CD8-positive, alpha-beta memory T cell (primary cell): Measurements from ENCODE around the gene DOC2A. TPM values are rescaled to one million over a fixed set of nuclear protein-coding genes. Genes with fewer than 3 reads are reported as not detected.

Source experiments
- CTCF ChIA-PET: fragments of 350-600 bp; sonication (Branson Sonifier 250); formaldehyde crosslinking; loops from one replicate; lab custom pipeline; 2021; ENCODE audit warnings: antibody characterized with exemption; lab: Charles Lee
- POLR2A ChIA-PET: fragments of 350-600 bp; sonication (Branson Sonifier 250); formaldehyde crosslinking; loops from one replicate; lab custom pipeline; 2021; ENCODE audit warnings: antibody characterized with exemption; lab: Charles Lee
- DNase-seq, 5 donors: peaks; one replicate each; pipeline versions ENCODE4 v3.0.0 to v3.0.0-alpha.2; 2020 to 2022; ENCODE audit warnings: mixed read lengths in 1 of 5
- H3K27ac ChIP-seq: one replicate; pipeline ENCODE4 v1.7.0; 2013; ENCODE audit warnings: low read depth, mild to moderate bottlenecking, low read length, moderate library complexity
- H3K27me3 ChIP-seq: 2 replicates; pipeline ENCODE4 v1.7.0; 2013; ENCODE audit warnings: low read length, mild to moderate bottlenecking; ENCODE audit not compliant: insufficient read depth, poor library complexity, severe bottlenecking
- H3K36me3 ChIP-seq: 2 replicates; pipeline ENCODE4 v1.7.0; 2013; ENCODE audit warnings: mild to moderate bottlenecking, low read length, moderate library complexity; ENCODE audit not compliant: insufficient read depth
- H3K4me1 ChIP-seq: 2 replicates; pipeline ENCODE4 v1.7.0; 2013; ENCODE audit warnings: mild to moderate bottlenecking, low read length, moderate library complexity; ENCODE audit not compliant: insufficient read depth
- H3K4me3 ChIP-seq: 2 replicates; pipeline ENCODE4 v1.7.0; 2013; ENCODE audit warnings: mild to moderate bottlenecking, low read length
- H3K9me3 ChIP-seq: 2 replicates; pipeline ENCODE4 v1.7.0; 2013; ENCODE audit warnings: mild to moderate bottlenecking, low read length
- H3K27ac Mint-ChIP-seq, 8 donors: one replicate each; pipeline ENCODE4 v1.8.0; 2020 to 2021; ENCODE audit warnings: mixed read lengths in 8 of 8, mild to moderate bottlenecking in 6 of 8, inconsistent platforms in 3 of 8, moderate library complexity in 3 of 8
- H3K27me3 Mint-ChIP-seq, 2 donors: one replicate each; pipeline ENCODE4 v1.8.0; 2020 to 2021; ENCODE audit warnings: mixed read lengths in 2 of 2, mild to moderate bottlenecking in 1 of 2, moderate library complexity in 1 of 2
- H3K36me3 Mint-ChIP-seq, 3 donors: one replicate each; pipeline ENCODE4 v1.8.0; 2020 to 2021; ENCODE audit warnings: mixed read lengths in 3 of 3, inconsistent platforms in 1 of 3, mild to moderate bottlenecking in 1 of 3
- H3K4me1 Mint-ChIP-seq, 3 donors: one replicate each; pipeline ENCODE4 v1.8.0; 2020 to 2021; ENCODE audit warnings: mixed read lengths in 3 of 3, inconsistent platforms in 1 of 3, mild to moderate bottlenecking in 1 of 3
- H3K4me3 Mint-ChIP-seq, 7 donors: one replicate each; pipeline ENCODE4 v1.8.0; 2020 to 2021; ENCODE audit warnings: mixed read lengths in 7 of 7, mild to moderate bottlenecking in 6 of 7, moderate library complexity in 4 of 7, inconsistent platforms in 2 of 7
- H3K9me3 Mint-ChIP-seq, 5 donors: one replicate each; pipeline ENCODE4 v1.8.0; 2020 to 2022; ENCODE audit warnings: mixed read lengths in 5 of 5, mild to moderate bottlenecking in 3 of 5, moderate library complexity in 2 of 5, inconsistent platforms in 1 of 5
- polyA plus RNA-seq: library from polyadenylated mRNA; unstranded; fragments of 300-500 nt; fragmentation: Illumina TruSeq; gene quantifications from one replicate; pipeline ENCODE4 v1.2.3, GENCODE V29; 2021
- total RNA-seq, 2 experiments: library from RNA; stranded (reverse); gene quantifications; one replicate each; pipeline ENCODE4 v1.2.3, GENCODE V29; 2021

DOC2A gene
- total and polyA plus RNA-seq, 3 experiments from 2014 or later = 0.13 to 0.42 TPM; not detected in 1

DNA sequence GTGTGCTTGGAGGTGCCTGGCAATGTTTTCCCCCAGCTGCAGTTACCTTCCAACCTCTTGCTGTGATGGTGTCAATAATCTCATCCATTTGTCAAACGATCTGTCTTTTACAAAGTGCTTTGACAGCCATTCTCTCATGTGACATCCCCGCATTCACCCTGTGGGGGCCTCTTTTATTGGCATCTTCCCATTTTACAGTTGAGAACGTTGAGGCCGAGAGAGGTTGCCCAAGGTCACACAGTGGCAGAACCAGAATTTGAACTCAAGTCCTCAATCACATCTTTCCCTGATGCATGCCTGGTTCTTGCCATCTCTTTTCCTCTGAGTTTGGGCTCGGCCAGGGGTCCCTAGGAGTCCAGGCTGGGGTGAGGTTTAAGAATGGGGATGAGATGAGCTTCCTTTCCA lies 35.7 kb downstream of the DOC2A start:
- H3K4me1 ChIP-seq = peaks cover 31% of the 10 kb centered on the region
- no peaks in the 10 kb centered on the region for H3K9me3 Mint-ChIP-seq
- no peaks in the 10 kb centered on the region for H3K27me3 Mint-ChIP-seq
- peaks cover 0 to 47% (median 5%) of the 10 kb centered on the region in 3 donors for H3K36me3 Mint-ChIP-seq
- no peaks in the 10 kb centered on the region for H3K9me3 ChIP-seq
- H3K27me3 ChIP-seq = no peaks in the 10 kb centered on the region
- H3K4me3 ChIP-seq = peak overlapping the region; percentile 96
- H3K4me1 Mint-ChIP-seq = peaks cover 34 to 39% (median 36%) of the 10 kb centered on the region in 3 donors
- peak overlapping the region; percentile 85 to 98 (median 92) for H3K27ac Mint-ChIP-seq
- POLR2A ChIA-PET = interaction anchor here (1.2 kb wide), 2 partner anchors 14 to 190 kb away, joined by 3 to 4 read pairs; no protein-coding TSS in a partner anchor
- no peak for DNase-seq
- CTCF ChIA-PET = interaction anchor here (0.6 kb wide), 1 partner anchor 274 kb away, joined by 3 read pairs; no protein-coding TSS in a partner anchor
- H3K4me3 Mint-ChIP-seq = peak overlapping the region; percentile 87 to 95 (median 94)
- peaks cover 22% of the 10 kb centered on the region for H3K36me3 ChIP-seq
- H3K27ac ChIP-seq = peak overlapping the region; percentile 71

DNA sequence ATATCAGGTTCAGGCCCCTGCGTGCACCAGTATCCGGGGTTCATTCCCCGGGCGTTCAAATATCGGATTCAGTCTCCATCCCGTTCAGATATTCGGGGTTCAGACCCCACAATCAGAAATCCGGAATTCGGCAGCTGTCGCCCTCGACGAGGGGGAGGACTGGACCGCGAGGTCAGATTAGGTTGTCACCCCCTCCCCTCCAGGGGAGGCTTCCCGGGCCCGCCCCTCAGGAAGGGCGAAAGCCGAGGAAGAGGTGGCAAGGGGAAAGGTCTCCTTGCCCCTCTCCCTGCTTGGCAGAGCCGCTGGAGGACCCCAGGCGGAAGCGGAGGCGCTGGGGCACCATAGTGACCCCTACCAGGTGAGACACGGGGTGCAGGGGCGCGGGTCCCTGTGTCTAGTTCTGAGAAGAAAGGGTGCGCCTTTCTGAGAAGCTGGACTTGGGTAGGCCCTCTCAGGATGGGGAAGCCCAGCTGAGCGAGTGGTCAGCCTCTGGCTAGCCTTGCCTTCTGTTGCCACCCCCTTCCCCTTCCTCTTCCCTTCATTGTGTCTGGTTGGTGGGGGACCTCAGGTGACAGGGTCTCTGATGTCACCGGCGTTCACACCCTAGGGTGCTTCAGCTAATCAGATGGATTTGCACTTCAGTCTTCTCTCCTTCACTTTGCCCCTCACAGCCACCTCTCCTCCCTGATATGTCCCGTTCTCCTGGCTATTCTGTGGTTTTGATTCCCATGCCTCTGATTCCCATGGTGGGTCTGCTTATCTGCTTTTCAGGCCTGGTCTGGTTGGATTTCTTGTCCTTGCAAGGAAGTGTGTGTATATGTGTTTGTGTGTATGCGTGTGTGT lies 36.3 kb downstream of the DOC2A start:
- peak overlapping the region; percentile 86 to 98 (median 93) for H3K27ac Mint-ChIP-seq
- H3K4me1 ChIP-seq = peaks cover 31% of the 10 kb centered on the region
- H3K9me3 ChIP-seq = no peaks in the 10 kb centered on the region
- ChIA-PET CTCF (interaction anchor here (0.9 to 4.3 kb wide), 5 partner anchors 11 to 270 kb away, joined by 3 to 33 read pairs (median 4); partner anchors contain the start of genes HIRIP3 and TMEM219), POLR2A (interaction anchor here (1.2 to 2.8 kb wide), 8 partner anchors 13 to 272 kb away, joined by 3 to 17 read pairs (median 4); partner anchors contain the start of genes HIRIP3, INO80E, KCTD13 and TMEM219)
- no peaks in the 10 kb centered on the region for H3K9me3 Mint-ChIP-seq
- no peaks in the 10 kb centered on the region for H3K27me3 ChIP-seq
- H3K4me3 Mint-ChIP-seq = peak overlapping the region; percentile 87 to 95 (median 94)
- peak in 1 of 5 donors; percentile 18 for DNase-seq
- no peaks in the 10 kb centered on the region for H3K27me3 Mint-ChIP-seq
- peaks cover 0 to 43% (median 4%) of the 10 kb centered on the region in 3 donors for H3K36me3 Mint-ChIP-seq
- H3K4me3 ChIP-seq = peak overlapping the region; percentile 96
- peaks cover 34 to 39% (median 36%) of the 10 kb centered on the region in 3 donors for H3K4me1 Mint-ChIP-seq
- H3K36me3 ChIP-seq = peaks cover 16% of the 10 kb centered on the region
- H3K27ac ChIP-seq = peak overlapping the region; percentile 71

DNA sequence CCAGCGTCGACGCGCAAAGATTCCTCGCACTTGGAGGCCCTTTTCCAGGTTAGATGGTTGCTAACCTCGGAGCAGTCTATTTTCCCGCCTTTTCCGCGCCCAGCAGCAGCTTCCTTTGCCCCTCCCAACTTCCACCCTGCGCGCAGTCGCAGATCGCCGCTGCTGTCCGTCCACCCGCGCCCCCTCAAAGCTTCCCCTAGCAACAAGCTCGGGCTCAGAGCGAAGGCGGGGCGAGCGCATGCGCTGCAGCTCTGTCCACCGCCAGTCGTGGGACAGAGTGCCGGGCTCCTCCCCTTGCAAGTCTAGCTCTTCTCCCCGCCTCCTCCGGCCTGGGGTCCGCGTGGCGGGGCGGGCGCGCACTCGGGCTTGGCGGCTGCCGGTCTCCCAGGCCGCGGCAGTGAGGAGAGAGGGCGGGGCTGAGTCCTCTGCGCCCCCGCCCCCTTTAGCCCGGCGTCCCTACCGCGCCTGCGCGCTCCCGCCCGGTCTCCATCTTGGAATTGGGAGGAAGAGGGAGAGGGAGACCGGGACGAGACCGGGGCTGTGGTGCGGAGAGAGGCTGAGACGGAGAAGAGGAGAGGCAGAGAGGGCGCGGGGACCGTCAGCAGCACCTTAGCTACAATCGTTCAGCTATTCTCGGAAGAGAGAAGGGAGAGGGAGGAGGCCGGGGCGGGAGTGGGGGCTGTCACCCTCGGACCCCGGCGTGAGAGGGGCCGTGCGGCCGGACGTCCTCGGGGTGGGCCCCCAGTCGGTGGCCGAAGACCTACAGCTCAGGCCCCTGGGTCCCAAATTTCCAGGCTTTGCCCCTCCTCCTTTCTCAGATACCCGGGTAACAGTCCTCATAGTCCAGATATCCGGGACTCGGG lies 37.2 kb downstream of the DOC2A start, which contains the start of gene TAOK2:
TSS of gene TAOK2 (plus strand) at position 485 of the 863 bp plus-strand sequence. CDS start 3,905 bp downstream, outside the sequence.
- peak within 1 kb of the TSS; percentile 86 to 98 (median 93) for H3K27ac Mint-ChIP-seq
- Histone ChIP-seq H3K4me1 (peaks cover 31% of the 10 kb centered on the region), H3K9me3 (no peaks in the 10 kb centered on the region), H3K36me3 (peaks cover 11% of the 10 kb centered on the region), H3K27me3 (no peaks in the 10 kb centered on the region), H3K27ac (peak within 1 kb of the TSS; percentile 71), H3K4me3 (peak within 1 kb of the TSS; percentile 96)
- peaks cover 2 to 39% (median 2%) of the 10 kb centered on the region in 3 donors for H3K36me3 Mint-ChIP-seq
- no peaks in the 10 kb centered on the region for H3K27me3 Mint-ChIP-seq
- peak; percentile 89 to 96 (median 93) for DNase-seq
- ChIA-PET CTCF (interaction anchor here (0.7 to 4.3 kb wide), 16 partner anchors 8 to 456 kb away, joined by 3 to 33 read pairs (median 3); partner anchors contain the start of genes DCTPP1, HIRIP3, PAGR1 and TMEM219), POLR2A (interaction anchor here (0.6 to 2.8 kb wide), 12 partner anchors 12 to 283 kb away, joined by 3 to 17 read pairs (median 4); partner anchors contain the start of genes ALDOA, HIRIP3, INO80E and KCTD13)
- peak within 1 kb of the TSS; percentile 87 to 95 (median 94) for H3K4me3 Mint-ChIP-seq
- no peaks in the 10 kb centered on the region for H3K9me3 Mint-ChIP-seq
- H3K4me1 Mint-ChIP-seq = peaks cover 34 to 39% (median 36%) of the 10 kb centered on the region in 3 donors

DNA sequence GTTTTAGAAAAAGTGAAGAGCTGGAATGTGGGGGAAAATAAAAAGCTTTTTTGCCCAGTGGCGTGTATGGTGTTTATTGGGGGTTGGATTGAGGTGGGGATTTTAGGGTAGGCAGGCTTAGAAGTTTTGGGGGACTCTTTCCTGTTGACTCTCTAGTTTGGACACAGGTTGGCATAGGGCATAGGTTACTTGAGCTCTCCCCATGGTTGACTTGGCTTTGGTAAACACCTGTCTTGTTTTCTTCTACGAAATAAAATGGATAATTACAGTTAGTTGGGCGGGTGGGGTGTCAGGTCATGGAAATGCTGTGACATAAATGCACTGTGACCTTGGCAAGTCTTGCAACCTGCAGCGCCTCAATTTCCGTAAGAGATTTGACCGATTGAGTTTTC lies 37.8 kb downstream of the DOC2A start:
- no peaks in the 10 kb centered on the region for H3K9me3 ChIP-seq
- H3K4me3 ChIP-seq = peak overlapping the region; percentile 96
- no peak overlapping the region for H3K27ac ChIP-seq
- H3K27me3 Mint-ChIP-seq = no peaks in the 10 kb centered on the region
- peaks cover 5 to 39% (median 6%) of the 10 kb centered on the region in 3 donors for H3K36me3 Mint-ChIP-seq
- H3K4me1 Mint-ChIP-seq = peaks cover 34 to 39% (median 36%) of the 10 kb centered on the region in 3 donors
- DNase-seq = no peak
- peaks cover 6% of the 10 kb centered on the region for H3K36me3 ChIP-seq
- H3K27me3 ChIP-seq = no peaks in the 10 kb centered on the region
- peak overlapping the region; percentile 67 to 96 (median 89) for H3K27ac Mint-ChIP-seq
- CTCF ChIA-PET = interaction anchor here (0.7 to 4.3 kb wide), 13 partner anchors 8 to 457 kb away, joined by 3 to 33 read pairs (median 4); partner anchors contain the start of genes DCTPP1, HIRIP3, PAGR1 and TMEM219
- H3K9me3 Mint-ChIP-seq = no peaks in the 10 kb centered on the region
- POLR2A ChIA-PET = interaction anchor here (0.6 to 2.8 kb wide), 12 partner anchors 11 to 282 kb away, joined by 3 to 17 read pairs (median 4); partner anchors contain the start of genes ALDOA, HIRIP3, INO80E and KCTD13
- H3K4me1 ChIP-seq = peaks cover 31% of the 10 kb centered on the region
- peak overlapping the region; percentile 87 to 95 (median 94) for H3K4me3 Mint-ChIP-seq

- Mint-ChIP-seq H3K9me3 (no peaks in the 10 kb centered on the region), H3K4me3 (peak overlapping the region; percentile 61 to 95 (median 94)), H3K27me3 (no peaks in the 10 kb centered on the region), H3K36me3 (peaks cover 5 to 38% (median 6%) of the 10 kb centered on the region in 3 donors), H3K27ac (peak overlapping the region in 7 of 8 donors; percentile 50 to 96 (median 91)), H3K4me1 (peaks cover 34 to 39% (median 36%) of the 10 kb centered on the region in 3 donors)
- peaks cover 31% of the 10 kb centered on the region for H3K4me1 ChIP-seq
- no peak overlapping the region for H3K4me3 ChIP-seq
- ChIA-PET POLR2A (interaction anchor here (1.0 to 2.8 kb wide), 5 partner anchors 11 to 272 kb away, joined by 3 to 17 read pairs (median 14); partner anchors contain the start of genes HIRIP3, INO80E, KCTD13 and TMEM219), CTCF (interaction anchor here (1.4 to 4.3 kb wide), 3 partner anchors 9 to 46 kb away, joined by 3 to 33 read pairs (median 4); partner anchors contain the start of gene TMEM219)
- peaks cover 5% of the 10 kb centered on the region for H3K36me3 ChIP-seq
- no peak overlapping the region for H3K27ac ChIP-seq
- no peak for DNase-seq
- no peaks in the 10 kb centered on the region for H3K27me3 ChIP-seq
- no peaks in the 10 kb centered on the region for H3K9me3 ChIP-seq
Observed at GRCh38 chr16:29972500-29972899, 38.3 kb downstream of the DOC2A start.

GRCh38 chr16:29971304-29971703 lies 39.5 kb downstream of the DOC2A start:
- peaks cover 27% of the 10 kb centered on the region for H3K4me1 ChIP-seq
- Mint-ChIP-seq H3K36me3 (peaks cover 5 to 33% (median 6%) of the 10 kb centered on the region in 3 donors), H3K9me3 (no peaks in the 10 kb centered on the region), H3K27me3 (no peaks in the 10 kb centered on the region), H3K4me3 (peak overlapping the region in 1 of 7 donors; percentile 8), H3K4me1 (peaks cover 26 to 29% (median 26%) of the 10 kb centered on the region in 3 donors), H3K27ac (peak overlapping the region in 3 of 8 donors; percentile 68 to 76 (median 76))
- no peak overlapping the region for H3K27ac ChIP-seq
- peaks cover 5% of the 10 kb centered on the region for H3K36me3 ChIP-seq
- CTCF ChIA-PET = interaction anchor here (4.3 kb wide), 1 partner anchor 10 kb away, joined by 33 read pairs; the partner anchor contains the start of gene TMEM219
- H3K27me3 ChIP-seq = no peaks in the 10 kb centered on the region
- no peak overlapping the region for H3K4me3 ChIP-seq
- H3K9me3 ChIP-seq = no peaks in the 10 kb centered on the region
- POLR2A ChIA-PET = no interaction called here
- DNase-seq = no peak
